Measurements from ENCODE around the gene FYN.

DNA sequence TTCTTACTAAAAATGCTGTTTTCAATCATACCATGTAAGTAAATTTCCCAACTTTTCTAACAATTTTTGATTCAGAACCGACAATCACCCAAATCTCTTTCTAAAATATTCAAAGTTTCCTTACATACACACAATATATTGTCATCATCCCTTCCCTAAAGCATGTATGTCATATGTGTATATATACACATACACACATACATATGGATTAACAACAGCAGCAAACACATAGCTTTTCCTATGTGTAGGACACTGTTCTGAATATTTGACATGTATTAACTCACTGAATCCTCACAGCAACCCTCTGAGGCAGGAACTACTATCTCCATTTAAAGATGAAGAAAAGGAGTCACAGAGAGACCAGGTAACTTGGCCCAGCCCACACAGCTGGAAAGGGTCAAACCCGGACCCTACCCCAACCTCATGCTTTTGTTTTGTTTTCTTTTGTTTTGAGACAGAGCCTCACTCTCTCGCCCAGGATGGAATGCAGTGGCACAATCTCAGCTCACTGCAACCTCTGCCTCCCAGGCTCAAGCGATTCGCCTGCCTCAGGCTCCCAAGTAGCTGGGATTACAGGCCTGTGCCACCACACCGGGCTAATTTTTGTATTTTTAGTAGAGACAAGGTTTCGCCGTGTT, 7.2 kb downstream of the FYN start:
- no peak for TF ChIP-seq EZH2 (IDR thresholded peaks at IDR 0.05; ENCODE audit: borderline replicate concordance, low read depth, low read length, severe bottlenecking)
- TF ChIP-seq, protein P1, sequence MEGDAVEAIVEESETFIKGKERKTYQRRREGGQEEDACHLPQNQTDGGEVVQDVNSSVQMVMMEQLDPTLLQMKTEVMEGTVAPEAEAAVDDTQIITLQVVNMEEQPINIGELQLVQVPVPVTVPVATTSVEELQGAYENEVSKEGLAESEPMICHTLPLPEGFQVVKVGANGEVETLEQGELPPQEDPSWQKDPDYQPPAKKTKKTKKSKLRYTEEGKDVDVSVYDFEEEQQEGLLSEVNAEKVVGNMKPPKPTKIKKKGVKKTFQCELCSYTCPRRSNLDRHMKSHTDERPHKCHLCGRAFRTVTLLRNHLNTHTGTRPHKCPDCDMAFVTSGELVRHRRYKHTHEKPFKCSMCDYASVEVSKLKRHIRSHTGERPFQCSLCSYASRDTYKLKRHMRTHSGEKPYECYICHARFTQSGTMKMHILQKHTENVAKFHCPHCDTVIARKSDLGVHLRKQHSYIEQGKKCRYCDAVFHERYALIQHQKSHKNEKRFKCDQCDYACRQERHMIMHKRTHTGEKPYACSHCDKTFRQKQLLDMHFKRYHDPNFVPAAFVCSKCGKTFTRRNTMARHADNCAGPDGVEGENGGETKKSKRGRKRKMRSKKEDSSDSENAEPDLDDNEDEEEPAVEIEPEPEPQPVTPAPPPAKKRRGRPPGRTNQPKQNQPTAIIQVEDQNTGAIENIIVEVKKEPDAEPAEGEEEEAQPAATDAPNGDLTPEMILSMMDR (IDR thresholded peaks at IDR 0.05; ENCODE audit: borderline replicate concordance, extremely low read depth, low read length, poor library complexity, severe bottlenecking) = no peak
